Aorta (tissue), 5 donors: ENCODE measurements around the gene TMEM132E. TPM values are rescaled to one million over a fixed set of nuclear protein-coding genes. Genes with fewer than 3 reads are reported as not detected.
A peak's percentile ranks its signal among the peaks of the same experiment; 100 is the strongest.
"Not testable (repeated sequence)": the region's sequence is repeated elsewhere in the genome, so short reads cannot be mapped to it uniquely, and the experiment has no call there.

Experiments used
- ATAC-seq: fragments of 200-7000 bp; cut with Tn5 transposase; one replicate; pipeline ENCODE4 v1.9.1; 2022; ENCODE audit warnings: moderate library complexity; ENCODE audit not compliant: low FRiP score
- DNase-seq, 2 donors: peaks; one replicate each; pipeline ENCODE4 v3.0.0-alpha.2; 2020
- H3K27ac ChIP-seq, 2 donors: one replicate each; pipeline ENCODE4 v1.5.1; 2013; ENCODE audit warnings: low read length in 2 of 2, mild to moderate bottlenecking in 2 of 2, moderate library complexity in 2 of 2, control low read depth in 1 of 2, inconsistent platforms in 1 of 2, low read depth in 1 of 2
- H3K27me3 ChIP-seq, 2 donors: one replicate each; pipeline ENCODE4 v1.6.1; 2013; ENCODE audit warnings: control low read depth in 1 of 2, low read length in 1 of 2, mild to moderate bottlenecking in 1 of 2, moderate library complexity in 1 of 2; ENCODE audit not compliant: insufficient read depth in 2 of 2, control insufficient read depth in 1 of 2
- H3K36me3 ChIP-seq, 2 donors: one replicate each; pipeline ENCODE4 v1.6.1; 2013; ENCODE audit warnings: control low read depth in 1 of 2, low read length in 1 of 2, mild to moderate bottlenecking in 1 of 2; ENCODE audit not compliant: insufficient read depth in 2 of 2, control insufficient read depth in 1 of 2
- H3K4me1 ChIP-seq, 2 donors: one replicate each; pipeline ENCODE4 v1.6.1; 2013; ENCODE audit warnings: low read length in 2 of 2, control low read depth in 1 of 2, mild to moderate bottlenecking in 1 of 2, moderate library complexity in 1 of 2; ENCODE audit not compliant: insufficient read depth in 2 of 2, control insufficient read depth in 1 of 2
- H3K4me3 ChIP-seq, 2 donors: one replicate each; pipeline ENCODE4 v1.5.1; 2013; ENCODE audit warnings: low read length in 2 of 2, control low read depth in 1 of 2, mild to moderate bottlenecking in 1 of 2
- H3K9me3 ChIP-seq: one replicate; pipeline ENCODE4 v1.6.1; 2013; ENCODE audit warnings: mild to moderate bottlenecking, low read length; ENCODE audit not compliant: control insufficient read depth
- WGBS, 2 donors: extraction: QIAGEN DNeasy Blood & Tissue Kit; methylation state at CpG; one replicate each; pipeline ENCODE4 v1.1.7; 2013; 5-methylcytosine and 5-hydroxymethylcytosine counted together
- intact Hi-C, 2 donors: fragments of 100-400 bp; cut with DNase I; formaldehyde crosslinking; loops; one replicate each; pipeline versions ENCODE4 v1.14.2 to v1.15.0; 2022
- long read RNA-seq, 2 donors: library from polyadenylated mRNA; unstranded; transcript quantifications; one replicate each; pipeline ENCODE4 v2.0.0, GENCODE V29; 2020 to 2021
- polyA plus RNA-seq, 2 donors: library from polyadenylated mRNA; stranded (reverse); fragments of 200-250 nt; gene quantifications; one replicate each; pipeline ENCODE4 v1.2.3, GENCODE V29; 2013
- total RNA-seq, 2 donors: library from RNA; stranded (reverse); fragmentation: NEBNext Ultra II Directional; extraction: Animal tissue kit (Norgen Biotek cat#: 25700); gene quantifications; one replicate each; pipeline ENCODE4 v1.2.1, GENCODE V29; 2021
- donor health status: healthy with polysubstance abuse.
- donor health status: Bipolar disorder and iron deficiency.
- donor health status: DM: no; HTN: no; CAD: no.
- donor health status: DM: no; HTN: no; CAD: no.
- donor health status: DM: yes; HTN: yes; CAD: no.

Gene TMEM132E, protein sequence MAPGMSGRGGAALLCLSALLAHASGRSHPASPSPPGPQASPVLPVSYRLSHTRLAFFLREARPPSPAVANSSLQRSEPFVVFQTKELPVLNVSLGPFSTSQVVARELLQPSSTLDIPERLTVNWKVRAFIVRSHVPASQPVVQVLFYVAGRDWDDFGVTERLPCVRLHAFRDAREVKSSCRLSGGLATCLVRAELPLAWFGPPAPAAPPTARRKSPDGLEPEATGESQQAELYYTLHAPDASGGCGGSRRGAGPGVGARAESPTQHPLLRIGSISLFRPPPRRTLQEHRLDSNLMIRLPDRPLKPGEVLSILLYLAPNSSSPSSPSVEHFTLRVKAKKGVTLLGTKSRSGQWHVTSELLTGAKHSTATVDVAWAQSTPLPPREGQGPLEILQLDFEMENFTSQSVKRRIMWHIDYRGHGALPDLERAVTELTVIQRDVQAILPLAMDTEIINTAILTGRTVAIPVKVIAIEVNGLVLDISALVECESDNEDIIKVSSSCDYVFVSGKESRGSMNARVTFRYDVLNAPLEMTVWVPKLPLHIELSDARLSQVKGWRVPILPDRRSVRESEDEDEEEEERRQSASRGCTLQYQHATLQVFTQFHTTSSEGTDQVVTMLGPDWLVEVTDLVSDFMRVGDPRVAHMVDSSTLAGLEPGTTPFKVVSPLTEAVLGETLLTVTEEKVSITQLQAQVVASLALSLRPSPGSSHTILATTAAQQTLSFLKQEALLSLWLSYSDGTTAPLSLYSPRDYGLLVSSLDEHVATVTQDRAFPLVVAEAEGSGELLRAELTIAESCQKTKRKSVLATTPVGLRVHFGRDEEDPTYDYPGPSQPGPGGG (N-terminal part only)
- total RNA-seq (under 1 TPM; 0.29 to 0.36 TPM), polyA plus RNA-seq (under 1 TPM; 0.15 to 0.25 TPM)
- long read RNA-seq, donor 1, partial matches to known transcripts = 1 of 1 reads
- long read RNA-seq, donor 1, other reads (novel, unspliced or antisense) = 0 of 1 reads
- long read RNA-seq, donor 2 = 0 reads

DNA sequence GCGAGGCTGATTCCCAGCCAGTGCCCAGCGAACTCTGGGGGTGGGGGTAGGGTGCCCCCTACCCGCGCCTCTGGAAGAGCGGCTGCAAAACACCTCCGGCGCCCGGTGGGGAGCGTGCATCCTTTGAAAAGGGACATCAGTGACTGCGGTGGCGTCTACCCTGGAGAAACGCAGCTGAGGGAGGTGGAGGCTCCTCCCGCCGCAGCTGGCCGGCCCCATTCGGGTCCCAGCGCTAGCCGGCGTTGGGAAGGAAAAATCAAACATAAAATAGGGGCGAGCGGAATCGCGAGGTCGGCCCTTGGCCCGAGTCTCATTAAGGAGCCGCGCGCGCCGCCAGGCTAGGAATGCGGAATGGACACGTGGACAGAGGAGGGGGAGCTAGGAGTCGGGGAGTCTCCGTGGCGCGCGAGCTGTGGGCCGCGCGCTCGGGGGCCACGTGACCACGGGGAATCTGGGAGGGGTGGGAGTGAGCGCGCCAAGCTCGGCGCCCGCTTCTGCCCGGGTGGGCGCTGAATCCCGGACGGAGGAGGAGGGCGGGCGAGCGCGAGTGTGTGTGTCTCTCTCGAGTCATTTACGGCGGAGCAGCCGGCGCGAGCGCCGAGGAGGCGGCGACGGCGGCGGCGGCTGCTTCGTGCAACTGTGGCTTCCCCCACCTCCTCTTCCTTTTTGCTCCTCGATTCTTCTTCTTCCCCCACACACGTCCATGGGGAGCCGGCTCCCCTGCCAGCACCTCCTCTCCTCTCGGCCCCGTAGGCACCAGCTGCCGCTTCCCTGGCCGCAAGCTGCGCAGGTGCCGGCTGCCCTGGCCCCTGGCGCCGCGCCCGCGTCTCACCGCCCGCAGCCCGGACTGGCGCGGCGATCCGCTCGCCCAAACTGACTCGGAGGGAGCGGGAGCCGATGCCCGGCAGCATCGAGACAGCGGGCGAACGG, at the start of gene TMEM132E:
TMEM132E (plus strand) TSS at position 566 of the 930 bp plus-strand sequence. CDS start 1,495 bp downstream, outside the sequence.
- peaks cover 0 to 1% of the 10 kb centered on the region in 2 donors for H3K27me3 ChIP-seq
- intact Hi-C loops = no loop called here
- DNase-seq = peak in 1 of 2 donors; percentile 86

DNA sequence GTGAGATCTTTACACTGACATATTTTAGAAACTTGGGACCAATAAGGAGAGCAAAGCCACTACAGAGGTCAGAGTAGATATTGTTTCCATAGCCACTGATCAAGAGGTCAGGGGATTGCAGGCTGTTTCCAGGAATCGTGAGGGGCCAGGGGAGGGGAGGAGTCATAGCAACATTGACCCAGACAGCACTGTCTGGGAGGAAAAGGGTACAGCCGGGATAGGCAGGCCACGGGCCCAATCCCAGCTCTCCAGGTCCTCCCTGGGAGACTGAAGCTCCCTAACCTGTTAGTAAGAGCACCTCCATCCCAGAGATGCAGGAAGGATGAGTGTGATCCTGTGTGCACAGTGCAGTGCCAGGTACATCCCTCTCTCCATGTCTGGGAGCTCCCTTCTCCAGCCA, 48.5 kb upstream of the TMEM132E start:
- 19 to 27% methylated on average over 3 of the region's 3 CpGs for WGBS, 2 donors

More for the DNA sequence above, at the start of gene TMEM132E:
- Histone ChIP-seq H3K4me1 (no peaks in the 10 kb centered on the region), H3K36me3 (no peaks in the 10 kb centered on the region), H3K9me3 (no peaks in the 10 kb centered on the region), H3K27ac (no peak within 1 kb of the TSS), H3K4me3 (peak within 1 kb of the TSS; percentile 35 to 48)
- ATAC-seq = peak; percentile 80
- 0 to 1% methylated on average over 88 to 101 of the region's 101 CpGs for WGBS, 2 donors

DNA sequence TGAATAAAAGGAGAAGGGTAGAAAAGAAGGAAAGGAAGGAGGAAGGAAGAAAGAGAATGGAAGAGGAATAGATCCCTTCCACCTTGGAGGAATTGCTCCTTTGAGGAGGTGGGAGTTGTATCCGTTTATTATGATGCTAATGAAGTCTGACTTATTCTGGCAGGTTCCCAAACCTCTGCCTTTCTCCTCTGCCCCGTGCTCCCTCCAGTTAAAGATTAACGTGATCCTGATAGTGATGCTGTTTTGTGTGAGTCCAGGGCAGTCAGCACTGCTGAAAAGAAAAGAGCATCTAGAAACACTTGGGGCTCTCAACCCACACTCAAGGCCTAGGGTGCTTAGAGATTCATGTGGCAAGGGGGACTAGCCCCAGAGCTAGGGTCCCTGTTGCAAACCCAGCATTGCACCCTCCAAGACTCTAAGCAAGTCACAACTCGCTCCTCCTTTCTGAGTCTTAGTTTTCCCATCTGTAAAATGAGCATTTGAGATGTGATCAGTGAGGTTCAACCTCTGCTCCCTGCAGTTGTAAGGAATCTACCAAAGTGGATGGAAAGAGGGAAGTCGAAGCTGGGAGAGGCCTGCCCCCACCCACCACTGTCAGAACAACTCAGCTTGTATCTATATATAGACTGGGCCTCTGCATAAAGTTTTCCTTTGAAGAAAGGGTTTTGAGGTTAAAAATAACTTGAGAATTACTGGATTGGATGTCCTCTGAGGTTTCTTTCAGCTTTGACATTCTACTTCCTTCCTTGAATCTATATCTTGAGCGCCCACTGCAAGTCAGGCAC, 46.9 kb upstream of the TMEM132E start:
- no peaks in the 10 kb centered on the region for H3K27me3 ChIP-seq
- H3K36me3 ChIP-seq = no peaks in the 10 kb centered on the region
- no peak overlapping the region for H3K27ac ChIP-seq
- no peak for DNase-seq
- ATAC-seq = no peak
- H3K4me1 ChIP-seq = no peaks in the 10 kb centered on the region
- intact Hi-C loops = no loop called here
- no peak overlapping the region for H3K4me3 ChIP-seq
- WGBS, 2 donors = 23 to 25% methylated on average over 6 of the region's 6 CpGs
- no peaks in the 10 kb centered on the region for H3K9me3 ChIP-seq

More for the DNA sequence above, 48.5 kb upstream of the TMEM132E start:
- DNase-seq = no peak
- Histone ChIP-seq H3K4me3 (no peak overlapping the region), H3K4me1 (no peaks in the 10 kb centered on the region), H3K27ac (no peak overlapping the region), H3K27me3 (no peaks in the 10 kb centered on the region), H3K36me3 (no peaks in the 10 kb centered on the region), H3K9me3 (no peaks in the 10 kb centered on the region)
- ATAC-seq = no peak
- intact Hi-C loops = no loop called here

DNA sequence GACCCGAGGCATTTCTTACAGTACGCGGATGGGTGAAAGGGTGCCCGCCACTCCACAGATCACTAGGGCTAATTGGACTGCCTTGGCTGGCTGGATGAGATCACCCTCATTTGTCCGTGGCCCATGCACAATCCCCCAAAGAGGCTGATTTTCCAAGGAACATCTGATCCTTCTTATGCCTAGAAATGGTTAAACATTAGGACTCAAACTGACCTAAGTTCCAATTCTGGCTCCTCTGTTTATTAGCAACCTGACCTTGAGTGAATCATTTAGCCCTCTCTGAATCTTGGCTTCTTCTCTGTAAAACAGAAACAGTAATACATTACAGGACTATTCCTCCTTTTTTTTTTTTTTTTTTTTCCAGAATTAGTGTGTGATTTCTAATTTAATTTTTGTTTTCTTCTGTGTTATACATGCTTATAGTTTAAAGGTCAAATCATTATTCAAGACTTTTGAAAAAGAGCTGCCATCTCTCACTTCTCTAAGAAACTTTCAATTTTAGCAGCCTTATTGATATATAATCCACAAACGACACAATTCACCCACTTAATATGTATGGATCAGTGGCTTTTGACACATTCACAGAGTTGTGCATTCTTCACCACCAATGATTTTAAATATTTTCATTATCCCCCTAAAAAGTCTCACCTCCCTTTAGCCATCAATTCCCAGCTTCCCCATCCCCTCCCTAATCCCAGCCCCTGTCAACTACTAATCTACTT, 45.4 kb upstream of the TMEM132E start:
- H3K9me3 ChIP-seq = no peaks in the 10 kb centered on the region
- WGBS, 2 donors = 81 to 87% methylated on average over 6 of the region's 6 CpGs
- H3K4me3 ChIP-seq = no peak overlapping the region
- no peaks in the 10 kb centered on the region for H3K27me3 ChIP-seq
- intact Hi-C loops = no loop called here
- no peaks in the 10 kb centered on the region for H3K4me1 ChIP-seq
- DNase-seq (no peak), ATAC-seq (no peak)
- H3K27ac ChIP-seq = no peak overlapping the region
- H3K36me3 ChIP-seq = no peaks in the 10 kb centered on the region

DNA sequence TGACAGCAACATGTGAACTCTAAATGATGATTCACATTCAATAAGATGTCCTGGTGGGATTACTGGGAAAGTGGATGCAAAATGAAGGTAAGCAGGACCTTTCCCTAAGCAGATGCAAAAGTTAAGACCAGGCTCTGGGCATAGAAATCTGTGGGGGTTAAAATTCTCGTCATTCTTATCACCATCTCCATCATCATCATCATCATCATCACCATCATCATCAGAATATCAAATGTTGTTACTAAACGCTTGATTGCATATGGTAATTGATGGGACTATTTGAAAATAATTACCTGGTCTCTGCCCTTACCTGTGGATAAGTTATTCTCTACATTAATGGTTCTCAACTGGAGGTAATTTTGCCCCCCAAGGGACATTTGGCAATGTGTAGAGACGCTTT, 41.9 kb upstream of the TMEM132E start:
- DNase-seq (no peak), ATAC-seq (no peak)
- no peak overlapping the region for H3K27ac ChIP-seq
- no peak overlapping the region for H3K4me3 ChIP-seq
- H3K4me1 ChIP-seq = no peaks in the 10 kb centered on the region
- H3K27me3 ChIP-seq = no peaks in the 10 kb centered on the region
- WGBS, 2 donors = 48 to 52% methylated on average over 3 of the region's 3 CpGs
- H3K36me3 ChIP-seq = no peaks in the 10 kb centered on the region
- H3K9me3 ChIP-seq = no peaks in the 10 kb centered on the region
- intact Hi-C loops = no loop called here

DNA sequence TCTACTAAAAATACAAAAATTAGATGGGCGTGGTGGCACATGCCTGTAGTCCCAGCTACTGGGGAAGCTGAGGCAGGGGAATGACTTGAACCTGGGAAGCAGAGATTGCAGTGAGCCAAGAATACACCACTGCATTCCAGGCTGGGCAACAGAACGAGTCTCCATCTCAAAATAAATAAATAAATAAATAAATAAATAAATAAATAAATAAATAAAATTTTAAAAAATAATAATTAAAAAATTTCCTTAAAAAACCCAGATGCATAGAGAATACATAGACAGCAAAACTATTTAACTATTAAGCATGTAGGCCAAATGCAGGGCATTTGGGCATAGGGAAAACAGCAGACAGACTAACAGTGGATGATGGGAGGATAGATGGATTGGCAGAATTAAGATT, 40.8 kb upstream of the TMEM132E start:
- 69 to 78% methylated on average over 2 of the region's 2 CpGs for WGBS, 2 donors

DNA sequence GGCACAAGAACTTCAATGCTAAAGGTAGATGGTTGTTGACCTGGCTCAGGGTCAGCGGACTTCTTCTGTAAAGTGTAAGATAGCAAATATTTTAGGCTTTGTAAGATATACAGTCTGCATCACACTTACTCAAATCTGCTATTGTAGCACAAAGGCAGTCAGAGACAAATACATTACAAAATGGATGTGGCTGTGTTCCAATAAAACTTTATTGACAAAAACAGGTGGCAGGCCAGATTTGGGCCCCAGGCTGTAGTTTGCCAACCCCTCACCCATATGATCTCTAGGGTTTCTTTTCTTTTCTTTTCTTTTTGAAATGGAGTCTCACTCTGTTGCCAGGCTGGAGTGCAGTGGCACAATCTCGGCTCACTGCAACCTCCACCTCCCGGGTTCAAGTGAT, 39.5 kb upstream of the TMEM132E start:
- Histone ChIP-seq H3K27ac (no peak overlapping the region), H3K9me3 (no peaks in the 10 kb centered on the region), H3K27me3 (no peaks in the 10 kb centered on the region), H3K4me3 (no peak overlapping the region), H3K36me3 (no peaks in the 10 kb centered on the region), H3K4me1 (no peaks in the 10 kb centered on the region)
- DNase-seq (no peak), ATAC-seq (no peak)
- 81 to 93% methylated on average over 2 to 3 of the region's 3 CpGs for WGBS, 2 donors
- intact Hi-C loops = loop anchor here (5.0 to 10.0 kb wide), 2 partner anchors 95 to 577 kb away; partner anchors contain the start of gene RAD51D (in 1 of the 2)

More for the DNA sequence above, 40.8 kb upstream of the TMEM132E start:
- ATAC-seq, H3K36me3 ChIP-seq, H3K4me1 ChIP-seq, H3K27me3 ChIP-seq, H3K9me3 ChIP-seq, intact Hi-C loops, H3K4me3 ChIP-seq, DNase-seq, H3K27ac ChIP-seq: not testable (repeated sequence)
